ENCODE measurements around the gene DENND10.

Gene DENND10

GRCh38 chr10:119112056-119112455 lies 8.1 kb downstream of the DENND10 start:
- no peak overlapping the region for H3K9ac ChIP-seq (ENCODE audit: low read length)
- no peak overlapping the region for H2AFZ ChIP-seq (ENCODE audit: low read length)
- no peak overlapping the region for H3K4me2 ChIP-seq (ENCODE audit: low read depth, low read length)
- DNase-seq = no peak
- H3K4me3 ChIP-seq (ENCODE audit: low read length) = no peak overlapping the region
- no peaks in the 10 kb centered on the region for H3K4me1 ChIP-seq (ENCODE audit: low read length)
- no peaks in the 10 kb centered on the region for H3K9me2 ChIP-seq (replicated peaks; ENCODE audit: insufficient read depth, low read length)
- H3K27ac ChIP-seq (ENCODE audit: low read length) = no peak overlapping the region
- H3K36me3 ChIP-seq (replicated peaks; ENCODE audit: insufficient read depth, low read length) = no peaks in the 10 kb centered on the region; the same call in 1 of the 2 replicates
- no peaks in the 10 kb centered on the region for H3F3A ChIP-seq (ENCODE audit: insufficient read depth, low read length)
- no peaks in the 10 kb centered on the region for H3K9me3 ChIP-seq (replicated peaks; ENCODE audit: insufficient read depth, low read length)
- H3K79me2 ChIP-seq (ENCODE audit: low read length) = no peaks in the 10 kb centered on the region
- no peaks in the 10 kb centered on the region for H4K20me1 ChIP-seq (ENCODE audit: insufficient read depth, low read length)
- H3K27me3 ChIP-seq (replicated peaks; ENCODE audit: insufficient read depth, low read length) = no peaks in the 10 kb centered on the region
- no peak for TF ChIP-seq CTCF (IDR thresholded peaks at IDR 0.05; ENCODE audit: low read length)
- TF ChIP-seq EZH2 (optimal IDR thresholded peaks at IDR 0.05; ENCODE audit: low read depth, low read length) = no peak
- no peak for TF ChIP-seq EZH2phosphoT487 (IDR thresholded peaks at IDR 0.05; ENCODE audit: low read length)

- no peak overlapping the region for H2AFZ ChIP-seq (ENCODE audit: low read length)
- H3K4me1 ChIP-seq (ENCODE audit: low read length) = no peaks in the 10 kb centered on the region
- no peak overlapping the region for H3K27ac ChIP-seq (ENCODE audit: low read length)
- no peaks in the 10 kb centered on the region for H3K27me3 ChIP-seq (replicated peaks; ENCODE audit: insufficient read depth, low read length)
- H3K79me2 ChIP-seq (ENCODE audit: low read length) = no peaks in the 10 kb centered on the region
- H3K9ac ChIP-seq (ENCODE audit: low read length) = no peak overlapping the region
- H3K4me2 ChIP-seq (ENCODE audit: low read depth, low read length) = no peak overlapping the region
- H3F3A ChIP-seq (ENCODE audit: insufficient read depth, low read length) = no peaks in the 10 kb centered on the region
- no peak for DNase-seq
- H4K20me1 ChIP-seq (ENCODE audit: insufficient read depth, low read length) = no peaks in the 10 kb centered on the region
- no peaks in the 10 kb centered on the region; the same call in 1 of the 2 replicates for H3K36me3 ChIP-seq (replicated peaks; ENCODE audit: insufficient read depth, low read length)
- TF ChIP-seq EZH2phosphoT487 (IDR thresholded peaks at IDR 0.05; ENCODE audit: low read length) = no peak
- TF ChIP-seq CTCF (IDR thresholded peaks at IDR 0.05; ENCODE audit: low read length) = no peak
- H3K4me3 ChIP-seq (ENCODE audit: low read length) = no peak overlapping the region
- no peaks in the 10 kb centered on the region for H3K9me2 ChIP-seq (replicated peaks; ENCODE audit: insufficient read depth, low read length)
- H3K9me3 ChIP-seq (replicated peaks; ENCODE audit: insufficient read depth, low read length) = no peaks in the 10 kb centered on the region
Observed at GRCh38 chr10:119113751-119114732, 10.1 kb downstream of the DENND10 start.

GRCh38 chr10:119115926-119116325 lies 12.0 kb downstream of the DENND10 start:
- Histone ChIP-seq H3K4me1 (ENCODE audit: low read length) (peaks cover 5% of the 10 kb centered on the region; the same call in 1 of the 2 replicates), H2AFZ (ENCODE audit: low read length) (no peak overlapping the region), H3K27me3 (replicated peaks; ENCODE audit: insufficient read depth, low read length) (no peaks in the 10 kb centered on the region), H3K4me3 (ENCODE audit: low read length) (no peak overlapping the region), H3K4me2 (ENCODE audit: low read depth, low read length) (no peak overlapping the region), H3K9me3 (replicated peaks; ENCODE audit: insufficient read depth, low read length) (no peaks in the 10 kb centered on the region), H3K27ac (ENCODE audit: low read length) (no peak overlapping the region), H3K9ac (ENCODE audit: low read length) (no peak overlapping the region), H3K36me3 (replicated peaks; ENCODE audit: insufficient read depth, low read length) (no peaks in the 10 kb centered on the region; the same call in 1 of the 2 replicates), H3K79me2 (ENCODE audit: low read length) (no peaks in the 10 kb centered on the region), H3F3A (ENCODE audit: insufficient read depth, low read length) (peaks cover 18% of the 10 kb centered on the region), H4K20me1 (ENCODE audit: insufficient read depth, low read length) (no peaks in the 10 kb centered on the region), H3K9me2 (replicated peaks; ENCODE audit: insufficient read depth, low read length) (no peaks in the 10 kb centered on the region)
- TF ChIP-seq EZH2 (optimal IDR thresholded peaks at IDR 0.05; ENCODE audit: low read depth, low read length) (no peak), CTCF (IDR thresholded peaks at IDR 0.05; ENCODE audit: low read length) (no peak), EZH2phosphoT487 (IDR thresholded peaks at IDR 0.05; ENCODE audit: low read length) (no peak)
- no peak for DNase-seq
